CD4-positive, alpha-beta T cell treated with Interleukin-15 for 4 hours (primary cell): ENCODE data around the gene ELOB.

Experiments used
- DNase-seq: peaks from one replicate; pipeline ENCODE4 v3.0.0-alpha.2; 2020; ENCODE audit warnings: low spot score

The ELOB gene

DNA sequence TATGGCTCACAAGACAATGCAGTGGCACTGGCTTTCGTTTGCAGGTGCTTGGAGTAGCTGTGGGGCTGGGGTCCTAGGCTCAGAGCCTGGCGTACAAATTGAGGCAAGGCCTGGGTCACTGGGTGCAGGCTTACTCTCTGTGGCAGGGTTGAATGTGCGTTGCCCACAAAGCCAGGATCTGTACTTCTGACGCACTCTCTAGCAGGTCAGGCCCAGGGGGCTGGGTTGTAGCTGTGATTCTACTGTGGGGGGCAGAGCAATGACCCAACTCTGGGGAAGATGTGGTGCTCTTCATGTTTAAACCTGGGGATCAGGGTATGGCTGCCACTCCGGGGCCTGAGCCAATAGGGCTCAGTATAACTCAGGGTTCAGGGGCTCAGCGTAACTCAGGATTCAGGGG is 33.6 kb upstream of the ELOB start:
- DNase-seq: no peak

DNA sequence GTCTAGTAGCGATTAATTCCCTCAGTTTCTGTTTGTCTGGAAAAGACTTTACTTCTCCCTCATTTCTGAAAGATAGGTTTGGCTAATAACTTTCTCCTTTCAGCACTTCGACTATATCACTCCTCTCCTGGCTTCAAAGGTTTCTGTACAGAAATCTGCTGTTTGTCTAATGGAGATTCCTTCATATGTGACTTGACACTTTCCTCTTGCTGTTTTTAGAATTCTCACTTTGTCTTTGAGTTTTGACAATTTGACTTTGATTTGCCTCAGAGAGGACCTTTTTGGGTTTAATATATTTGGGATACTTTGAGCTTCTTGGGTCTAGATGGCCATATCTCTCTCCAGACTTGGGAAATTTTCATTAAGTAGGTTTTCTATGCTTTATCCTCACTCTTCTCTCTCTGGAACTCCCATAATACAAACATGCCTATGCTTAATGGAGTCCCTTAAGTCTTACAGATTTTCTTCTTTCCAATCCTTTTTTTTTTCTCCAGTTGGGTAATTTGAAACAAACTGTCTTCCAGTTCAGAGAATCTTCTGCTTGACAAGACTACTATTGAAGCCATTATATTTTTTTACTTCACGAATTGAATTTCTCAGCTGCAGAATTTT is 32.2 kb upstream of the ELOB start:
- DNase-seq: no peak

DNA sequence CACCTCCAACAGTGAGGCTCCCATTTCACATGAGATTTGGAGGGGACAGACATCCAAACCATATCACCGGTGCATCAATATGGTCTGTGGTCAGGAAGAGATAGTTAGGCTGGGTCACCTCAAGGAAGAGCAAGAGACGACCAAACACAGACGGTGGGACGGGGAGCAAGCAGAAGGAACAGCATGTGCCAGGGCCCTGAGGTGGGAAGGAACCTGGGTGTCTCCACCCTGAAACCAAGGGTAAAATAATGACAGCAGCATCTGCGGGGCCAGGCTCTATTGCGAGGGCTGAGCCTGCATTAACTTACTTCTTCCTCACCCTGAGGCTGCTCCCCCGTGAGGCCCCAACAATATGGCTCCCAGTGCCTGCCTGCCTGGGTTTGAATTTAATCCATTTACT is 31.1 kb upstream of the ELOB start:
- DNase-seq: no peak

DNA sequence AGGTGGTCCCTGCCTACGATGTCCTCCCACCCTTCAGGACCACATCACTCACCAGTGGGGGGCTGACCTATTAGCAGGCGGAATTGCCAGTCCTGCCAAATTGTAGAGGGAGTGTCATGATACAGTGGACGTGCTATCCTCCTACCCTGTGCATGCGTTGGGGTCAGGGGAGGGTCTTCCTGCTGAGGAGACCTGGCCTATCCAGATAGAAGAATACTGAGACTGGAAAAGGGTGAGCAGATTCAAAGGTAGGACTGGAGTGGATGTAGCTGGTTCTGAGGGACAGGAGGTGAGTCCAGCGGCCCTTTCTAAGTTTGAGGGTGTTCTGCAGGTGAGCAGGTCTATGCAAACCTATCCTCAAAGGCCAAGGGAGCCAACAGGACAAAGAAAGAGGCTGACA is 29.2 kb upstream of the ELOB start:
- DNase-seq: no peak

DNA sequence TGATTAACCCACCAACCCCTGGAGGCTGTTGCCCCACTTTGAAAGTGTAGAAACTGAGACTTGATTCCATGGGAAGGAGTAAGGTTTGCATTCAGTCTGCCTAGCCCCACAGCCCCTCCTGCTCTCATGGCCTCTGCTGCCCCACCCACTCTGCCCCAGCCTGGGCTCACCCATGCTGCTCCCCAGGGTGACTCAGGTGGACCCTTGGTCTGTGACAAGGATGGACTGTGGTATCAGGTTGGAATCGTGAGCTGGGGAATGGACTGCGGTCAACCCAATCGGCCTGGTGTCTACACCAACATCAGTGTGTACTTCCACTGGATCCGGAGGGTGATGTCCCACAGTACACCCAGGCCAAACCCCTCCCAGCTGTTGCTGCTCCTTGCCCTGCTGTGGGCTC is 27.6 kb upstream of the ELOB start:
- no peak for DNase-seq

DNA sequence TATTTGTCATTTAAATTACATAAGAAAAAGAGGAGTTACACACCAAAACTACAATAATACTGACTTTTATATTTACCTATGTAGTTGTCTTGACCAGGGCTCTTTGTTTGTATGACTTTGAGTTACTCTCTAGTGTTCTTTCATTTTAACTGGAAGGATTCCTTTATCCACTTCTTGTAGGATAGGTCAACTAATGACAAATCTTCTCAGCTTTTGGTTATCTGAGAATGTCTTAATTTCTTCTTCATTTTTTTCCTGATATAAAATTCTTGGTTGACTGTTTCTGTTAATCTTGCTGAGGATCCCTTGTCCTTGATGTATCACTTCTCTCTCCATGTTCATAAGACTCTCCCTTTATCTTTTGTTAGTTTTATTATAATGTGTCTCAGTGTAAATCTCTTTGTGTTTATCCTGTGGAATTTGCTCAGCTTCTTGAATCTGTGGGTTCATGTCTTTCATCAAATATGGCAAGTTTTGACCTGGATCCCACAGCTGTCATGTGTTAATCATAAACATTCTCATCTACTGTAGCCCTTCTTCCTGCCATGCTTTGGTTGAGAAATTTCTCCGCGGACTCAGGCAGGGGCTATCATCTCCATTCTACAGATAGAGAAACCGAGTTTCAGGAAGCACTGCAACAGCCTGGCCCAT is 26.6 kb upstream of the ELOB start:
- no peak for DNase-seq

DNA sequence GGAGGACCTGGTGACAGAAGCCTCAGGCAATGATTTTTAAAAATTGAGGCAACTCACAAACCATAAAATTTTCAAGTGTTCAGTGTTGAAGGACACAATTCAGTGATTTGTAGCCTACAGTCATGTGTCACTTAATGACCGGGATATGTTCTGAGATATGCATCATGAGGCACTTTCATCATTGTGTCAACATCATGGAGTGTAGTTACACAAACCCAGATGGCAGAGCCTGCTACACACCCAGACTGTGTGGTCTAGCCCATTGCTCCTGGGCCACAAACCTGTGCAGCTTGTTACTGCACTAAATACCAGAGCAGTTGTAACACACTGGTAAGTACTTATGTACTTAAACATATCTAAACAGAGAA is 22.8 kb upstream of the ELOB start:
- DNase-seq: no peak

DNA sequence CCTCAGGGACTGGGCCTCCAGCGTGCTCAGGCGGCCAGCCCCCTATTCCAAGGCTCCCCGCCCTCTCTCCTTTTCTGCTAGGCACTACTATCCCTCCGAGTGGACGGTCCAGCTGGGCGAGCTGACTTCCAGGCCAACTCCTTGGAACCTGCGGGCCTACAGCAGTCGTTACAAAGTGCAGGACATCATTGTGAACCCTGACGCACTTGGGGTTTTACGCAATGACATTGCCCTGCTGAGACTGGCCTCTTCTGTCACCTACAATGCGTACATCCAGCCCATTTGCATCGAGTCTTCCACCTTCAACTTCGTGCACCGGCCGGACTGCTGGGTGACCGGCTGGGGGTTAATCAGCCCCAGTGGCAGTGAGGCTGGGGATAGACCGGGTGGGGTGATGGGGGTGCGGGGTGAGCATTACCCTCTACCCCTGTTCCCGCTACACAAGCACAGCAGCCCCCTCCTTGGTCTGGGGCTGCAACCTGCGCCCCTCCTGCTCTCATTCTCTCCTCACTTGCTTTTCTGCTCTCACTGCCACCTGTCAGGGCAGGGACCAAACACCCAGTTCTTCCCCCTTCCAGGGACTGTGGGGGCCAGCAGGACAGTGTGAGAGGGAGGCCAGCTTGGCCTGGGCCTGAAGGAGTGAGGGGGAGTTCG is 22.3 kb upstream of the ELOB start:
- DNase-seq: no peak

DNA sequence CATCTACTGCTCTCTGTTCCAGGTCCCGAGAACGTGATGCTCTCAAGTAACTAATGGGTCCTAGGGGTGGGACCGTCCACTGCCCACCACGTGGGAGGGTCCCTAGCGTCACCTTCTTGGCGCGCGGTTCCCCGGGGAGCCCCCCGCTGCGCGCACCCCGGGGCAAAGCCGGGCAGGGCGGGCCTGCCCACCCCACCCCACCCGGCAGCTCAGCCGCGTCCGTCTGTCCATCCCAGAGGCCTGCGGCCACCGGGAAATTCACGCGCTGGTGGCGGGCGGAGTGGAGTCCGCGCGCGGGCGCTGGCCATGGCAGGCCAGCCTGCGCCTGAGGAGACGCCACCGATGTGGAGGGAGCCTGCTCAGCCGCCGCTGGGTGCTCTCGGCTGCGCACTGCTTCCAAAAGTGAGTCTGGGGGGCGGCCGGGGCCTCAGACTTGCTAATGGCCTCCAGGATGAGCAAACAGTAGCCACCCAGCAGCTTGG is 21.7 kb upstream of the ELOB start:
- DNase-seq: no peak

DNA sequence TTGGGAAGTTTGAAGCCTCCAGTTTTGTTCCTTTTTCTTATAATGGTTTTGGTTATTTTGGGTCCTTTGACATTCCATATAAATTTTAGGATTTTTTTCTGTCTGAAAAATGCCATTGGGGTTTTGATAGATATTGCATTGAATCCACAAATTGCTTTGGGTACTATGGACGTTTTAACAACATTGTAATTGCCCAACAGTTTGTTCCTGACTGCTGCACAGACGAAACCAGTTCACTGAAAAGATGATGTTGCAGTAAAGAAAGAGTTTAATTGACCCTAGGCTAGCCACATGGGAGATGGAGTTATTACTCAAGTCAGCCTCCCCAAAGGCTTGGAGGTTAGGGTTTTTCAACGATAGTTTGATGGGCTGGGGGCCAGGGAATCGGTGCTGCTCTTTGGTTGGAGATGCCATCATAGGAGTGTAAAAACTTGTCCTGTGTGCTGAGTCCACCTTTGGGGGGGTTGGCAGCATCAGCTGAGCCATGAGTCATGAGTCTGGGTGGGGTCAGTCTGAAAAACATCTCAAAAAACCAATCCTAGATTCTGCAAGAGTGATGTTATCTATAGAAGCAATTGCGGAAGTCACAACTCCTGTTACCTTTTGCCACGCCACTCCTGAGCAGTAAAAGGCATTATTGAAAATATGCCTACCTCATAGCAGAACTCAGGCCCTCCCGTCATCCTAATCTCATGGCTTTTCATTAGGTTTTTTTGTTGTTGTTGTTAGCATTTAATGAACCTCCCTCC is 18.5 kb upstream of the ELOB start:
- no peak for DNase-seq

DNA sequence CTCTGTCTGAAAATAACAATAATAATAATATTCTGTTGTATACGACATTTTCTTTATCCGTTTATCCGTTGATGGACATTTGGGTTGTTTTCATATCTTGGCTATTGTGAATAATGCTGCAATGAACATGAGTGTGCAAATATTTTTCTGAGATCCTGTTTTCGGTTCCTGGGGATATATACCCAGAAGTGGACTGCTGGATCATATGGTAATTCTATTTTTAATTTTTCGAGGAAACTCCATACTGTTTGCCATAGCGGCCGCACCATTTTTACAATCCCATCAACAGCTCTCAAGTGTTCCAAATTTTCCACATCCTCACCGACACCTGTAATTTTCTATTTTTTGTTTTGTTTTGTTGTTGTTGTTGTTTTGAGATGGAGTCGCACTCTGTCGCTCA is 15.9 kb upstream of the ELOB start:
- DNase-seq: no peak

DNA sequence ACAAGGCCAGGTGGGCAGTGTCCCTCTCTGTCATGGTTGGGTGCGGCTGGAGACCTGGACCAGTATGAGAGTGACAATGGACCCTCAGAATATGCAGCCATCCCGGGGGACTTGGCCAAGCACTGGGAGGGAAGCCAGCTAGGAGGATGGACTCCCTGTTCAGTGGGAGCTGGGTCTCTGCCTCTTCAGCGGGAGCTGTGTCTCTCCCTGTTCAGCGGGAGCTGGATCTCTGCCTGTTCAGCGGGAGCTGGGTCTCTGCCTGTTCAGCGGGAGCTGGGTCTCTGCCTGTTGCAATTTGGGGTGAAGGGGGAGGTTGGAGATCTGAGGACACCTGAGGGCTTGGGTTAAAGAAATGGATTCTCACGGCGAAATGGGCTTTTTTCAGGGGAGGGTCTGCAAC is 14.1 kb upstream of the ELOB start:
- no peak for DNase-seq

DNA sequence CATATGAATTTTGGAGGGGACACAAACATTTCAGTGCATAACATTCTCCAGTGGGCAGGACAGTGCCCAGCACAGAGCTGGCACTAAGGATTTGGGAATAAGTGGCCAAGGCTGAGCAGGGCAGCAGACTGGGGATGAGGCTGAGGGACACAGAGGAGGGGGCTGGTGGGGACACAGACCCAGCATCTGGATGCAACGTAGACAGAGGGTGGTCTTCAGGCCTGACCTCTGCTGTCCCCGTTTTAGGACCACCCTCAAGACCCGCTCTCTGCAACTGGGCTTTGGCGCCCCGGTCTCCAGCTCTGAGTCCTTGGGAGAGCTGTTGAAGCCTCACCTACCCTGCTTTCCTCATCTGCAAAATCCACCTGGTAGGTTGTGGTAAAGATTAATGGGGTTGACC is 13.6 kb upstream of the ELOB start:
- DNase-seq: no peak

DNA sequence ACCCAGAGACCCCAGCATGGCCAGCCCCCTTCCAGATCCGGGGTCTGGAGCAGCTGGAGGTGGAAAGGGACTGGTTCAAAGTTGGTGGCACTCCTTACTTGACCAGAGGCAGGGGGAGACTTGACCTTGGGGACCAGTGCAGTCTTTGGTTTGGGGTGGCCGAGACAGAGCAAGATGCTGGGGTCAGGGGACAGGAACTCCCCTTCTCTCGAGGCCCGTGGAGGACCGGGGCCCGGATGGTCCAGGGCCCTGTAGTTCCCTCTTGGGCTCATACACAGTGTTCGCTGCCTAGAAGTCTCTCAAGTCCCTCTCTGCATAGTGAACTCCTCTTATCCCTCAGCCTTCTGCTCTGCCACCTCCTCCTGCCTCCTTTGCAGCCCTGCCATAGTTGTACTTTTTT is 10.9 kb upstream of the ELOB start:
- DNase-seq: no peak

DNA sequence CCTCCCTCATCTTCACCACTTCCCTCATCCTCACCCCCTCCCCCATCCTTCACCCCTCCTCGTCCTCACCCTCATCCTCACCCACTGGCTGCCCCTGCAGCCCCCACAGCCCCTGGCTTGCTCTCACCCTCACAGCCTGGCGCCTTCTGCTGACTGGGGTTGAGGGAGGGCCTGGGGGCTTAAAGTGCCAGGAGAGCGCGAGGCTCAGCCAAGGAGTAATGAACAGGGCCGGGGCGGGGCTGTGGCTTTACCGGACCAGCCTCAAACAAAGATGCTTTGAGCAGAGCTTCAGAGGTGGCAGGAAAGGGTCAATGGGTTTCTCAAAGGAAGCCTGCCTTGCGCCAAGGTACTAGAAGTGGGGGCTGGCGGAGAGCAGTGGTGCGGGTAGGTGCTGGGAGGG is 10.3 kb upstream of the ELOB start, which contains the start of gene PRSS33:
TSS of gene PRSS33 (minus strand) at position 155 of the 400 bp plus-strand sequence. CDS start 1,013 bp downstream, outside the sequence.
- DNase-seq: no peak

DNA sequence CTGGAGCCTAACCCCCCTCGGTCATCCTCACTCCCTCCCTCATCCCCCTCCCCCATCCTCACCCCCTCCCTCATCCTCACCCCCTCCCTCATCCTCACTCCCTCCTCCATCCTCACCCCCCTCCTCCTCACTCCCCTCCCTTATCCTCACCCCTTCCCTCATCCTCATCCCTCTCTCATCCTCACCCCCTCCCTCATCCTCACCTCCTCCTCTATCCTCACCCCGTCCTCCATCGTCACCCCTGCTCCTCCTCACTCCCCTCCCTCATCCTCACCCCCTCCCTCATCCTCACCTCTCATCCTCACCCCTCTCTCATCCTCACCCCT is 9.7 kb upstream of the ELOB start:
- DNase-seq: no peak

DNA sequence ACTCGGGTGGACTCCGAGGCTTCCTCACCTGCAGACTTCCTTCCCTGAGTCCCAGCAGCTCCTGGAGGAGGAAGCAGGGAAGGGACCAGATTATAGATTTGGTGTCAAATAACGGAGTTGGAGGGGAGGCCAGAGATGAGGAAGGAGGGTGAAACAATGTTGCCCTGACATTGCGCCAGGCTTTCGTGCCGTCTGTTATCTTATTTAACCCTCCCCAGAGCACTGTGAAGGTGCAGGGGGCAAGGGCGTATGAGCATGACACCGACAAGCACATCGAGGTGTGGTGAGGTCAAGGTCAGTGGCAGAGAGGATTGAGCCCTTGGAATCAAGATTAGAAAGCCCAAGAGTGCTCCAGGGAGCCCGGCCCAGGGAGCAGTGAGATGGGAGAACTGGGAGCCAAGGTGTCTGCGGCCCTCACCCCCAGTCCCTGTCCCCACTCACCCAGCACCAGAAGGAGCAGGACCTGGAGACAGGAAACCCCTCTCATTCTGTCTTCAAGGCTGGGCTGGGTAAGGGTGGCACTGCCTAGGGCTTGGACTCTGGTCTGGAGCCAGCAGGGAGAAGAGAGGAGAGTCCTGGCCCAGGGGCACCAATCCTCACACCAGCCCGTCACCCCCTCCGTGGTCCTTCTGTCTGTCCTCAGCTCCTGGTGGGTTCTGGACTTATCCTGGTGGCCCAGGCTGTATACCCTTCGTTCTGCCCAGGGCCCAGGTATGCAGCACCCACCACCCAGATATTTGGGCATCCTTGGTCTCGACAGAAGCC is 9.2 kb upstream of the ELOB start:
- no peak for DNase-seq

DNA sequence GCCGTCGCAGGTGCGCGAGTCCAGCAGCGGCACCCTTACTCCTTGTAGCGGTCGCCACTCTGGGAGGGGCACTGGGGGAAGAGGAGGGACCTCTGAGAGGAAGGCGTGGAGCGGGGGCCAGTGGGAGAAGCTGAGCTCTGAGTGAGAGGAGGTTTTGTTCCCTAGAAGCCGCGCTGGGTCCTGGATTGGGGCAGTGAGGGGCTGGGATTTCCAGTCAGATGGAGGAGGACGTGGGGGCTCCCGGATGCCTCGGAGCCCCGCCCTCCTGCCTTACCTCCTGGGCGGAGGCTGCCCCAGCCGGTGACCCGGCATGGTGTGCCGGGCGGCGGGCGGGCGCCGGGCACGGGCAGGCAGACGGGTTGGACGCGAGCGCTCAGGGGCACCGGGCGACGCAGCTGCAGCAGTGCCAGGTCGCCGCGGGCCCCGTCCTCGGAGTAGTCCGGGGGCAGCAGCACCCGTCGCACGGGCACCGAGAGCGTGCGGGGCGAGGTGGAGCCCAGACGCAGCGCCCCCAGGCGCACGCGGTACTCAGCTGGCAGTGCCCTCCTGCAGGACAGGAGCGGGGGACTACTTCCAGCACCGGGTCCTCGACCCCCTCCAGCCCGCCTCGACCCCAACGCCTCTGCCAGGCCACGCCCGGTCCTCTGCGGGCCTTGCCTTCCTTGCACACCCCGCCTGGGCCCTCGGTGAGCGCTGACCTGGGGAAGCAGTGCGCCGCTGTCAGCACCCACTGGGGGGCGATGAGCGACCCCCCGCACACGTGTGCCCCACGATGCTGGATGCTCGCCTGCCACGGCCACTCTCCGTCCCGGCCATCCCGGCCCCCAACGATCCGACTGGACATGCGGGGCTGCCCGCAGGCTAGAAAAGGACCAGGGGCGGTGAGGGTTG is 8.3 kb upstream of the ELOB start:
- DNase-seq: peak; percentile 16

DNA sequence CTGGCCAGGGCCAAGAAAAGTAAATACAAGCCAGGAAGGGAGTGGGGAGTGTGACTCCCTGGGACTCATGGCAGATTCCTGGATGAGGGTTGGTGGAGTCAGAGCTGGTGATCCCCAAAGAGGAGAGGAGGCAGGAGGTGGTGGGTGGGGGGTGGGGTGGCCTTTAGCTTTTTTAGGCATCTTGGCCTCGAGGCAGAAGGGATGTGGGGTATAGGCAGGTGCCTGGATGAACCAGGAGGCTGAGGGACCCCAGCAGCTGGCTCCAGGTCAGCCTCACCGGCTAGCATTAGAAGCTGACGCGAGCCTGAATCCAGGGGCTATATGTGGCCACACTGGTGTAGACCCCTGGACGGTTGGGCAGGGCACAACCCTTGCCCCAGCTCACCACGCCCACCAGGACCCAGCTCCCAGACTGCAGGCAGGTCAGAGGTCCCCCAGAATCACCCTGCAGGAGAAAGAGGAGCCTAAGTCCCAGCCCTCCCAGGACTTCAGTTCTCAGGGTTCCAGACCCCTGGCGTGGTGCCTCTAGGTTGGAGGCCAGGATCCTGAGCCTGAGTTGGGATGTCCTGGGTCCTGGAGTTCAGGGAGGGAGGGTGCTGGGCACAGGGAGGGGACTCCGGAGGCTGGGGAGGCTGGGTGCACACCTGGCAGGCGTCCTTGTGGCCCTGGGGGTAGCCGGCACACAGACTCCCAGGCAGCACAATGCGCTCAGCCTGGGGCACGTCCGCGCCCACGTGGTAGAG is 7.4 kb upstream of the ELOB start:
- DNase-seq: no peak

DNA sequence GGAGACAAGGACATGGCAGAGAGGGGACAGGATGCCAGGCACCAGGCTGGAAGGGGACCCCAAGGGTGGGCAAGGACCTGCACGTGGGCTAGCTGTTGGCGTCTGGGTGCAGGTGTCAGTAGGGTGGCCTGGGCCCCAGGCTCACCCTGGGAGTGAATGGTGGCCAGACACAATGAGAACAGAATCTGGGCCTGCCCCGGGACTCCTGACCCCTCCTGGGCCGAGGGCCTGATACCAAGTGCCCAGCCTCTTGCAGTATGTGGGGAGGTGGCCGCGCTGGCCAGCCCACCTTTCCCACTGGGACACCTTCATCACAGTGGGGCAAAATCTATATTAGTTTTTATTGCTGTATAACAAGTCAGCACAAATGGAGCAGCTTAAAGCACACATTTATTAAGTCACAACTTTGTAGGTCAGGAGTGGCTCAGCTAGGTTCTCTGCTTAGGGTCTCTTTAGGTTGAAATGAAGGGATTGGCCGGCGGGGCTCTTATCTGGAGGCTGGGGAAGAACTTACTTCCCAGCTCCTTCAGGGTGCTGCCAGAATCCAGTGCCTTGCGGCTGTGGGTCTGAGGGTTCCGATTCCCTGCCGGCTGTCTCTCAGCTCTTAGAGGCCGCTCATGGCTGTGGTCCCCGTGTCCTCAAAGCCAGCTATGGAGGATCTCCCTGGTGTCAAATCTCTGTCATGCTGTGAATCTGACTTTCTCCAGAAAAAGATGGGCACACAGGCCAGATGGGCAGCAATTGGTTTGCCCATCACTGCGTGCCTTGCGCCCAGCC is 6.7 kb upstream of the ELOB start:
- no peak for DNase-seq
